ENCODE measurements around the gene ANKRD11. TPM values are rescaled to one million over a fixed set of nuclear protein-coding genes. Genes with fewer than 3 reads are reported as not detected.
"Not testable (repeated sequence)": the region's sequence is repeated elsewhere in the genome, so short reads cannot be mapped to it uniquely, and the experiment has no call there.

ANKRD11 gene
- total RNA-seq, 2 donors from 2014 or later: 197 to 251 TPM

DNA sequence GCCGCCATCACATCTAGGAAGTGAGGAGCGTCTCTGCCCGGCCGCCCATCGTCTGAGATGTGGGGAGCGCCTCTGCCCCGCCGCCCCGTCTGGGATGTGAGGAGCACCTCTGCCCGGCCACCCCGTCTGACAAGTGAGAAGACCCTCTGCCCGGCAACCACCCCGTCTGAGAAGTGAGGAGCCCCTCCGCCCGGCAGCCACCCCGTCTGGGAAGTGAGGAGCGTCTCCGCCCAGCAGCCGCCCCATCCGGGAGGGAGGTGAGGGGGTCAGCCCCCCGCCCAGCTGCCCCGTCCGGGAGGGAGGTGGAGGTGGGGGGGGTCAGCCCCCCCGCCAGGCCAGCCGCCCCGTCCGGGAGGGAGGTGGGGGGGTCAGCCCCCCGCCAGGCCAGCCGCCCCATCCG is 27.7 kb downstream of the ANKRD11 start:
- peaks cover 47% of the 10 kb centered on the region for H3K4me1 Mint-ChIP-seq
- H3K4me3 Mint-ChIP-seq; H3K27me3 Mint-ChIP-seq; H3K27ac Mint-ChIP-seq; DNase-seq; H3K36me3 Mint-ChIP-seq (ENCODE audit: low read depth); H3K9me3 ChIP-seq (ENCODE audit: control insufficient read depth, low read length, poor library complexity, severe bottlenecking); ATAC-seq: not testable (repeated sequence)

DNA sequence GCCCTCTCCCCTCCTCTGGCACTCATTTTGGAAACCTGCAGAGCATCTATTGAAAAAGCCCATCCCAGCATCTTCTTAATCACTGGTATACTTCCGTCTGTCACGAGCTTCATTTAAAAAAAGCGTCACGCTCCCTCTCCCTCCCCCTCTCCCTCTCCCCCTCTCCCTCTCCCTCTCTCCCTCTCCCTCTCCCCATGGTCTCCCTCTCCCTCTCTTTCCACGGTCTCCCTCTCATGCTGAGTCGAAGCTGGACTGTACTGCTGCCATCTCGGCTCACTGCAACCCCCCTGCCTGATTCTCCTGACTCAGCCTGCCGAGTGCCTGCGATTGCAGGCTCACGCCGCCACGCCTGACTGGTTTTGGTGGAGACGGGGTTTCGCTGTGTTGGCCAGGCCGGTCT is 28.5 kb downstream of the ANKRD11 start:
- not testable (repeated sequence) for H3K9me3 ChIP-seq (ENCODE audit: control insufficient read depth, low read length, poor library complexity, severe bottlenecking); H3K4me3 Mint-ChIP-seq; H3K27ac Mint-ChIP-seq; H3K27me3 Mint-ChIP-seq; H3K36me3 Mint-ChIP-seq (ENCODE audit: low read depth); ATAC-seq; DNase-seq
- H3K4me1 Mint-ChIP-seq: peaks cover 44% of the 10 kb centered on the region

- H3K9me3 ChIP-seq (ENCODE audit: control insufficient read depth, low read length, poor library complexity, severe bottlenecking): no peaks in the 10 kb centered on the region
- Mint-ChIP-seq H3K27me3 (no peaks in the 10 kb centered on the region), H3K4me3 (peak overlapping the region; percentile 39), H3K4me1 (peaks cover 46% of the 10 kb centered on the region), H3K36me3 (ENCODE audit: low read depth) (peaks cover 3% of the 10 kb centered on the region), H3K27ac (peak overlapping the region; percentile 74)
- DNase-seq (no peak), ATAC-seq (peak; percentile 33)
Observed at GRCh38 chr16:89460556-89460955, 29.8 kb downstream of the ANKRD11 start.

DNA sequence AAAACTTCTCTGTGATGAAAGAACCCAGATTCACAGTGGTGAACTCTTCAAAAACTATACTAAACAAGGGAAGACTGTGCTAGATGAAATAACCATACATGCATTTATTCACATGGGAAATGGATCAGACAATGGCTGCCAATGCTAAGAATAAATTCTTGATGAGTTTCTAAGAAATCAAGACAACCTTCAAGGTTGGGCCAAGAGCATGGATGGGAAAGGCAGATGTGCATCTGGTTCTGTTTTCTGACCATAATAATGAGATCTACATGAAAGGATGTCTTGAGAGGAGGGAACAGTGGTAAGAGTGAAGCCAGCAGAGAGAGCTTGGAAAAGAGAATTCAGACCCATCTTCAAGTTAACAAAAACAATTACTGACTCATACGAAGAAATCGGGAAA is 31.4 kb downstream of the ANKRD11 start:
- H3K4me1 Mint-ChIP-seq: peaks cover 43% of the 10 kb centered on the region
- peak overlapping the region; percentile 49 for H3K4me3 Mint-ChIP-seq

GRCh38 chr16:89458551-89458950 is 31.8 kb downstream of the ANKRD11 start:
- no peak for ATAC-seq

More for the DNA sequence above, 31.4 kb downstream of the ANKRD11 start:
- H3K36me3 Mint-ChIP-seq (ENCODE audit: low read depth): peaks cover 3% of the 10 kb centered on the region
- no peaks in the 10 kb centered on the region for H3K9me3 ChIP-seq (ENCODE audit: control insufficient read depth, low read length, poor library complexity, severe bottlenecking)
- ATAC-seq: no peak
- no peak for DNase-seq
- peak overlapping the region; percentile 61 for H3K27ac Mint-ChIP-seq
- no peaks in the 10 kb centered on the region for H3K27me3 Mint-ChIP-seq

GRCh38 chr16:89456419-89456959 is 33.9 kb downstream of the ANKRD11 start:
- no peaks in the 10 kb centered on the region for H3K9me3 ChIP-seq (ENCODE audit: control insufficient read depth, low read length, poor library complexity, severe bottlenecking)
- peaks cover 53% of the 10 kb centered on the region for H3K4me1 Mint-ChIP-seq
- no peak overlapping the region for H3K4me3 Mint-ChIP-seq
- H3K36me3 Mint-ChIP-seq (ENCODE audit: low read depth): peaks cover 3% of the 10 kb centered on the region
- no peak for DNase-seq
- no peak for ATAC-seq
- no peaks in the 10 kb centered on the region for H3K27me3 Mint-ChIP-seq
- no peak overlapping the region for H3K27ac Mint-ChIP-seq

More at GRCh38 chr16:89458551-89458950, 31.8 kb downstream of the ANKRD11 start:
- Mint-ChIP-seq H3K4me1 (peaks cover 47% of the 10 kb centered on the region), H3K4me3 (no peak overlapping the region), H3K27me3 (no peaks in the 10 kb centered on the region), H3K36me3 (ENCODE audit: low read depth) (peaks cover 3% of the 10 kb centered on the region), H3K27ac (peak overlapping the region; percentile 61)
- DNase-seq: no peak
- no peaks in the 10 kb centered on the region for H3K9me3 ChIP-seq (ENCODE audit: control insufficient read depth, low read length, poor library complexity, severe bottlenecking)

DNA sequence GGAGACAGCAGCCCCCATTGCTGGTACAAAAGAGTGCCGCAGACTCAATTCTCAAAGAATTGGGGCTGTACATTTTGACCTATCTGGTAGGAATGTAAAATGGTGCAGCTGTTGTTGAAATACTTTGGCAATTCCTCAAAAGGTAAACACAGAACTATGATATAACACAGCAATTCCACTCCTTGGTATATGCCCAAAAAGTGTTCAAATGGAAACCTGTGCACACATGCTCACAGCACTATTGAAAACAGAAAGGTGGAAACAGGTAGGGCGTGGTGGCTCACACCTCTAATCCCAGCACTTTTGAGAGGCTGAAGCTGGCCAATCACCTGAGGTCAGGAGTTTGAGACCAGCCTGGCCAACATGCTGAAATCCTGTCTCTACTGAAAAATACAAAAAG is 34.7 kb downstream of the ANKRD11 start:
- DNase-seq (no peak), ATAC-seq (no peak)
- Mint-ChIP-seq H3K4me3 (no peak overlapping the region), H3K27me3 (no peaks in the 10 kb centered on the region), H3K36me3 (ENCODE audit: low read depth) (peaks cover 3% of the 10 kb centered on the region), H3K27ac (no peak overlapping the region), H3K4me1 (peaks cover 47% of the 10 kb centered on the region)
- H3K9me3 ChIP-seq (ENCODE audit: control insufficient read depth, low read length, poor library complexity, severe bottlenecking): no peaks in the 10 kb centered on the region

GRCh38 chr16:89455178-89455577 is 35.2 kb downstream of the ANKRD11 start:
- H3K4me1 Mint-ChIP-seq: peaks cover 47% of the 10 kb centered on the region
- peak overlapping the region; percentile 66 for H3K4me3 Mint-ChIP-seq
- no peaks in the 10 kb centered on the region for H3K27me3 Mint-ChIP-seq
- H3K27ac Mint-ChIP-seq: no peak overlapping the region
- no peaks in the 10 kb centered on the region for H3K9me3 ChIP-seq (ENCODE audit: control insufficient read depth, low read length, poor library complexity, severe bottlenecking)
- H3K36me3 Mint-ChIP-seq (ENCODE audit: low read depth): peaks cover 3% of the 10 kb centered on the region
- DNase-seq (no peak), ATAC-seq (peak; percentile 57)

DNA sequence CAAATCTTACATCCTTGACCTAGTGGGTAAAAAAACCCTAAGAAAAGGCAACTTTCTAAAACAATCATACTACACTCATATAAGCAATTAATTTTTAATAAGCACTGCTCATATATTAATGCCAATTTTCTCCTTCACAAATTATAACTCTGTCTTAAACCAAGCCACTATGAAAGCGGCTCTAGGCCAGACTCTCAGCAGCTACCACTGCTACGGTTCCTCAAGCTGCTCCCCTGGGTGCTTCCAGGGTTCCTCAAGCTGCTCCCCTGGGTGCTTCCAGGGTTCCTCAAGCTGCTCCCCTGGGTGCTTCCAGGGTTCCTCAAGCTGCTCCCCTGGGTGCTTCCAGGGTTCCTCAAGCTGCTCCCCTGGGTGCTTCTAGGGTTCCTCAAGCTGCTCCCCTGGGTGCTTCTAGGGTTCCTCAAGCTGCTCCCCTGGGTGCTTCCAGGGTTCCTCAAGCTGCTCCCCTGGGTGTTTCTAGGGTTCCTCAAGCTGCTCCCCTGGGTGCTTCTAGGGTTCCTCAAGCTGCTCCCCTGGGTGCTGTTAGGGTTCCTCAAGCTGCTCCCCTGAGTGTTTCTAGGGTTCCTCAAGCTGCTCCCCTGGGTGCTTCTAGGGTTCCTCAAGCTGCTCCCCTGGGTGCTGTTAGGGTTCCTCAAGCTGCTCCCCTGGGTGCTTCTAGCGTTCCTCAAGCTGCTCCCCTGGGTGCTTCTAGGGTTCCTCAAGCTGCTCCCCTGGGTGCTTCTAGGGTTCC is 35.8 kb downstream of the ANKRD11 start:
- Mint-ChIP-seq H3K4me3 (peak overlapping the region; percentile 64), H3K27ac (peak overlapping the region; percentile 89), H3K4me1 (peaks cover 51% of the 10 kb centered on the region)
- not testable (repeated sequence) for H3K36me3 Mint-ChIP-seq (ENCODE audit: low read depth); H3K27me3 Mint-ChIP-seq; H3K9me3 ChIP-seq (ENCODE audit: control insufficient read depth, low read length, poor library complexity, severe bottlenecking); DNase-seq; ATAC-seq

DNA sequence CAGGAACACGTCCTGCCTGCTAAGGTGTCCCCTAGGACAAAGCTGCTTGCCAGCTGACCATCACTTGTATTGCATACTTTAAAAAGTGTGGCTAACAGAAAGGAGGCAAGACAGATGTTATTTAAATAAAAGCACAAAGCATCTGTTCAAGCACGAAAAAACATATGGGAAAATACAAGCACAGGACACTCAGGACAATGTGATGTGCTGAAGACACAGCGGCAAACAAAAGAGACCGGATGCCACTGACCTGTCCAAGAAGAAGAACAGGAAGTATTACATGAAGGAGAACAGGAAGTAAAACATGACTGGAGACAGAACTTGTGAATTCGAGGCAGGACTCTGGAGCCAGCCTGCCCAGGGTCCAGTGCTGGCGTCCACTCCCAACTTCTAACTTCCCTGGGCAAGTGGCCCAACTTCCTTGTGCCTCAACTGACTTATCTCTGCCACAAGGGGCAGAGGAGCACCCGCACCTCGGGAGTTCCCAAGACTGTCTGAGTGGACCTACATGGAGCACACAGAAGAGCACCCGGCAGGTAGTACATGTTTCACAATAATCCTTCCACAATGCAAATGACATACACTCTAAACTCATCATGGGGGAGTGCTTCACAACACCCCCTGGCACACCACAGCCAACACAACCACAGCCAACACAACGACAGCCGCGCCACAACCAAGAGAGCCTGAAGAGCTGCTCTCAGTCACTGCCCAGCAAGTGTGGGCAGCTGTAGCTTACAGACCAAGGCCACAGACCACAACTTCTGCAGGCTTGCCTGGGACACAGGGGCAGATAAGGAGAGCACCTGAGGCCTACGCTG is 36.6 kb downstream of the ANKRD11 start:
- H3K27me3 Mint-ChIP-seq: no peaks in the 10 kb centered on the region
- ATAC-seq (peak; percentile 53), DNase-seq (no peak)
- no peaks in the 10 kb centered on the region for H3K9me3 ChIP-seq (ENCODE audit: control insufficient read depth, low read length, poor library complexity, severe bottlenecking)
- H3K36me3 Mint-ChIP-seq (ENCODE audit: low read depth): no peaks in the 10 kb centered on the region
- peaks cover 48% of the 10 kb centered on the region for H3K4me1 Mint-ChIP-seq
- peak overlapping the region; percentile 89 for H3K27ac Mint-ChIP-seq
- peak overlapping the region; percentile 64 for H3K4me3 Mint-ChIP-seq

- Mint-ChIP-seq H3K4me1 (peaks cover 51% of the 10 kb centered on the region), H3K27ac (peak overlapping the region; percentile 89), H3K4me3 (peak overlapping the region; percentile 43), H3K36me3 (ENCODE audit: low read depth) (no peaks in the 10 kb centered on the region), H3K27me3 (no peaks in the 10 kb centered on the region)
- H3K9me3 ChIP-seq (ENCODE audit: control insufficient read depth, low read length, poor library complexity, severe bottlenecking): no peaks in the 10 kb centered on the region
- ATAC-seq (no peak), DNase-seq (no peak)
Observed at GRCh38 chr16:89452925-89453324, 37.4 kb downstream of the ANKRD11 start.

- Mint-ChIP-seq H3K27me3 (no peaks in the 10 kb centered on the region), H3K4me3 (peak overlapping the region; percentile 43), H3K4me1 (peaks cover 51% of the 10 kb centered on the region), H3K27ac (no peak overlapping the region), H3K36me3 (ENCODE audit: low read depth) (no peaks in the 10 kb centered on the region)
- H3K9me3 ChIP-seq (ENCODE audit: control insufficient read depth, low read length, poor library complexity, severe bottlenecking): no peaks in the 10 kb centered on the region
- DNase-seq (no peak), ATAC-seq (no peak)
Observed at GRCh38 chr16:89452241-89452640, 38.1 kb downstream of the ANKRD11 start.

GRCh38 chr16:89450537-89450936 is 39.8 kb downstream of the ANKRD11 start:
- H3K27me3 Mint-ChIP-seq: no peaks in the 10 kb centered on the region
- H3K4me1 Mint-ChIP-seq: peaks cover 54% of the 10 kb centered on the region
- no peaks in the 10 kb centered on the region for H3K9me3 ChIP-seq (ENCODE audit: control insufficient read depth, low read length, poor library complexity, severe bottlenecking)
- no peak overlapping the region for H3K4me3 Mint-ChIP-seq
- ATAC-seq (no peak), DNase-seq (no peak)
- H3K27ac Mint-ChIP-seq: no peak overlapping the region
- no peaks in the 10 kb centered on the region for H3K36me3 Mint-ChIP-seq (ENCODE audit: low read depth)
